Neural progenitor cell (in vitro differentiated cells): ENCODE measurements around the gene DMPK. TPM values are rescaled to one million over a fixed set of nuclear protein-coding genes. Genes with fewer than 3 reads are reported as not detected.
A peak's percentile ranks its signal among the peaks of the same experiment; 100 is the strongest.

Source experiments
- DNase-seq: peaks from one replicate; pipeline ENCODE4 v3.0.0-alpha.2; 2016; ENCODE audit warnings: low spot score
- H2AFZ ChIP-seq: fragments of 200-600 bp; sonication (generic); replicated peaks from 2 replicates; pipeline ENCODE4 v1.6.1; 2016; ENCODE audit warnings: antibody characterized with exemption
- H3F3A ChIP-seq: fragments of 200-600 bp; sonication (generic); 2 replicates; pipeline ENCODE4 v1.6.1; 2016; ENCODE audit warnings: antibody characterized with exemption, low read depth
- H3K27ac ChIP-seq: fragments of 200-600 bp; sonication (generic); 2 replicates; pipeline ENCODE4 v1.5.1; 2016; ENCODE audit warnings: mild to moderate bottlenecking
- H3K27me3 ChIP-seq: fragments of 200-600 bp; sonication (generic); 2 replicates; pipeline ENCODE4 v1.6.1; 2016; ENCODE audit warnings: mild to moderate bottlenecking, moderate library complexity
- H3K36me3 ChIP-seq: fragments of 200-600 bp; sonication (generic); 2 replicates; pipeline ENCODE4 v1.5.1; 2016
- H3K4me1 ChIP-seq: fragments of 200-600 bp; sonication (generic); 2 replicates; pipeline ENCODE4 v1.6.1; 2016; ENCODE audit warnings: mixed run types
- H3K4me2 ChIP-seq: fragments of 200-600 bp; sonication (generic); 2 replicates; pipeline ENCODE4 v1.6.1; 2016
- H3K4me3 ChIP-seq: fragments of 200-600 bp; sonication (generic); 2 replicates; pipeline ENCODE4 v1.5.1; 2016
- H3K79me2 ChIP-seq: fragments of 200-600 bp; sonication (generic); 2 replicates; pipeline ENCODE4 v1.6.1; 2016; ENCODE audit warnings: low read depth
- H3K9ac ChIP-seq: fragments of 200-600 bp; sonication (generic); 2 replicates; pipeline ENCODE4 v1.6.1; 2016
- H3K9me3 ChIP-seq: fragments of 200-600 bp; sonication (generic); 2 replicates; pipeline ENCODE4 v1.5.1; 2016; ENCODE audit warnings: low read depth
- H4K20me1 ChIP-seq: fragments of 200-600 bp; sonication (generic); 2 replicates; pipeline ENCODE4 v1.6.1; 2016; ENCODE audit warnings: low read depth
- H3K27ac Mint-ChIP-seq: 3 replicates; pipeline ENCODE4 v1.8.0; 2021; ENCODE audit warnings: mixed read lengths
- H3K27me3 Mint-ChIP-seq: 2 replicates; pipeline ENCODE4 v1.8.0; 2022; ENCODE audit warnings: low read depth, mild to moderate bottlenecking, inconsistent platforms, moderate library complexity, mixed read lengths; ENCODE audit not compliant: insufficient read depth
- H3K36me3 Mint-ChIP-seq: 3 replicates; pipeline ENCODE4 v1.8.0; 2021; ENCODE audit warnings: mixed read lengths
- H3K4me1 Mint-ChIP-seq: 3 replicates; pipeline ENCODE4 v1.8.0; 2021; ENCODE audit warnings: mixed read lengths
- H3K4me3 Mint-ChIP-seq: 3 replicates; pipeline ENCODE4 v1.8.0; 2021; ENCODE audit warnings: mild to moderate bottlenecking, moderate library complexity, mixed read lengths
- H3K9me3 Mint-ChIP-seq: 3 replicates; pipeline ENCODE4 v1.8.0; 2020; ENCODE audit warnings: mixed read lengths
- EZH2 ChIP-seq: fragments of 200-600 bp; sonication (generic); IDR thresholded peaks from 2 replicates; pipeline ENCODE4 v1.6.1; 2017; ENCODE audit warnings: antibody characterized with exemption, mild to moderate bottlenecking, moderate library complexity
- EZH2phosphoT487 ChIP-seq: fragments of 200-600 bp; sonication (generic); IDR thresholded peaks from 2 replicates; pipeline ENCODE4 v1.6.1; 2017; ENCODE audit warnings: antibody characterized with exemption
- total RNA-seq: library from RNA; depleted of rRNA; stranded (reverse); fragments of >200 nt; gene quantifications from 2 replicates; pipeline ENCODE4 v1.2.3, GENCODE V29; 2015; ENCODE audit warnings: low replicate concordance
- TF ChIP-seq, protein P1 (sequence below): fragments of 200-600 bp; sonication (generic); IDR thresholded peaks from 2 replicates; pipeline ENCODE4 v1.5.1; 2017; ENCODE audit warnings: antibody characterized with exemption, mild to moderate bottlenecking

The DMPK gene
- total RNA-seq, 1 donor from 2014 or later: 5.5 TPM

DNA sequence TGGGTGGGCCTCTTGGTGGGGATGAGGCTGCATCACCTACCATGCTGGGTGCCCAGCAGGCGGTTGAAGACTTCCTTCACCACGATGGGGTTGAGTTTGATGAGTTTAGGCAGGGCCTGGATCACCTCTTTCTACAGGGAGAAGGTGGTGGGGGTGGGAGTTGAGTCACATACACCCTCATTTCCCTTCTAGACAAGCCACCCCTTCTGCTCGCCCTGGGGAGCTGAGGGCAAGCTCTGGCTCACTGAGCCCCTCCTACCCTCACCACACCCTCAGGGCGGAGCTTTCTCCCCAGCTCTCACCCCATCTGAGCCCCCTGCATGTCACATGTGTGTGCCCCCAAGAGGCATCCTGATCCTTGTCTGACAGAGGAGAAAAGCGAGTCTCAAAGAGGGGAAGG lies 40.4 kb upstream of the DMPK start:
- no peak for DNase-seq
- TF ChIP-seq, protein P1, sequence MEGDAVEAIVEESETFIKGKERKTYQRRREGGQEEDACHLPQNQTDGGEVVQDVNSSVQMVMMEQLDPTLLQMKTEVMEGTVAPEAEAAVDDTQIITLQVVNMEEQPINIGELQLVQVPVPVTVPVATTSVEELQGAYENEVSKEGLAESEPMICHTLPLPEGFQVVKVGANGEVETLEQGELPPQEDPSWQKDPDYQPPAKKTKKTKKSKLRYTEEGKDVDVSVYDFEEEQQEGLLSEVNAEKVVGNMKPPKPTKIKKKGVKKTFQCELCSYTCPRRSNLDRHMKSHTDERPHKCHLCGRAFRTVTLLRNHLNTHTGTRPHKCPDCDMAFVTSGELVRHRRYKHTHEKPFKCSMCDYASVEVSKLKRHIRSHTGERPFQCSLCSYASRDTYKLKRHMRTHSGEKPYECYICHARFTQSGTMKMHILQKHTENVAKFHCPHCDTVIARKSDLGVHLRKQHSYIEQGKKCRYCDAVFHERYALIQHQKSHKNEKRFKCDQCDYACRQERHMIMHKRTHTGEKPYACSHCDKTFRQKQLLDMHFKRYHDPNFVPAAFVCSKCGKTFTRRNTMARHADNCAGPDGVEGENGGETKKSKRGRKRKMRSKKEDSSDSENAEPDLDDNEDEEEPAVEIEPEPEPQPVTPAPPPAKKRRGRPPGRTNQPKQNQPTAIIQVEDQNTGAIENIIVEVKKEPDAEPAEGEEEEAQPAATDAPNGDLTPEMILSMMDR: no peak
- TF ChIP-seq EZH2phosphoT487 (no peak), EZH2 (no peak)
- H3K9ac ChIP-seq: no peak overlapping the region
- no peaks in the 10 kb centered on the region for H3K36me3 ChIP-seq
- H3K27me3 Mint-ChIP-seq: peaks cover 6% of the 10 kb centered on the region
- no peak overlapping the region for H3K27ac Mint-ChIP-seq
- H2AFZ ChIP-seq: no peak overlapping the region
- H3K4me2 ChIP-seq: no peak overlapping the region
- H3K9me3 ChIP-seq: no peaks in the 10 kb centered on the region
- peaks cover 8% of the 10 kb centered on the region for H3F3A ChIP-seq
- H3K4me1 ChIP-seq: peaks cover 6% of the 10 kb centered on the region
- no peak overlapping the region for H3K27ac ChIP-seq
- H4K20me1 ChIP-seq: peaks cover 6% of the 10 kb centered on the region
- no peaks in the 10 kb centered on the region for H3K9me3 Mint-ChIP-seq
- no peaks in the 10 kb centered on the region for H3K79me2 ChIP-seq
- peaks cover 4% of the 10 kb centered on the region for H3K4me1 Mint-ChIP-seq
- no peak overlapping the region for H3K4me3 ChIP-seq
- no peaks in the 10 kb centered on the region for H3K27me3 ChIP-seq
- peaks cover 12% of the 10 kb centered on the region for H3K36me3 Mint-ChIP-seq
- H3K4me3 Mint-ChIP-seq: no peak overlapping the region

DNA sequence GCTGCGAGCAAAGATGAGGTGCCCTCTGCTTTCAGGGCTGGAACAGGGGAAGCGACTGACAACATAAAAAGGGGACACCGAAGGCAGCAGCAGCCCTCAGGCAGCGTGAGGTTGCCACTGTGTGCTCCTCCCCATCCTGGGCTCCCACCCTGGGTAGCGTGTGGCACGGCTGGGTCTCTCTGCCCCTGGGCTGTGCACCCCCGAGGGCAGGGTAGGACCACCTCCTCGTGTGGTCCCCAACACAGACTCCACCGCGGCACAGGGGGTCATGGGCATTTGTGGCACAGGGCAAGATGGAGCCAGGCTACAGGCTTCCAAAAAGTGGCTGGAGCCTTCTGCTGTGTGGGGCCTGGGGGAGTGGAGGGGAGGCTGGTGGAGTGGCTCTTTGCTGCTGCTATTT lies 39.3 kb upstream of the DMPK start:
- H2AFZ ChIP-seq: no peak overlapping the region
- peaks cover 12% of the 10 kb centered on the region for H3K36me3 Mint-ChIP-seq
- H3F3A ChIP-seq: peaks cover 18% of the 10 kb centered on the region
- H3K27me3 Mint-ChIP-seq: peaks cover 6% of the 10 kb centered on the region
- TF ChIP-seq EZH2: no peak
- no peak for TF ChIP-seq EZH2phosphoT487
- TF ChIP-seq, protein P1: no peak
- no peak overlapping the region for H3K4me3 ChIP-seq
- peak overlapping the region; percentile 53 for H3K4me3 Mint-ChIP-seq
- no peak overlapping the region for H3K9ac ChIP-seq
- no peaks in the 10 kb centered on the region for H3K36me3 ChIP-seq
- DNase-seq: no peak
- H3K4me1 ChIP-seq: peaks cover 15% of the 10 kb centered on the region
- peaks cover 9% of the 10 kb centered on the region for H4K20me1 ChIP-seq
- H3K4me2 ChIP-seq: no peak overlapping the region
- H3K79me2 ChIP-seq: no peaks in the 10 kb centered on the region
- H3K9me3 ChIP-seq: no peaks in the 10 kb centered on the region
- peak overlapping the region; percentile 17 for H3K27ac Mint-ChIP-seq
- peaks cover 13% of the 10 kb centered on the region for H3K4me1 Mint-ChIP-seq
- H3K27me3 ChIP-seq: no peaks in the 10 kb centered on the region
- H3K9me3 Mint-ChIP-seq: no peaks in the 10 kb centered on the region
- H3K27ac ChIP-seq: no peak overlapping the region

DNA sequence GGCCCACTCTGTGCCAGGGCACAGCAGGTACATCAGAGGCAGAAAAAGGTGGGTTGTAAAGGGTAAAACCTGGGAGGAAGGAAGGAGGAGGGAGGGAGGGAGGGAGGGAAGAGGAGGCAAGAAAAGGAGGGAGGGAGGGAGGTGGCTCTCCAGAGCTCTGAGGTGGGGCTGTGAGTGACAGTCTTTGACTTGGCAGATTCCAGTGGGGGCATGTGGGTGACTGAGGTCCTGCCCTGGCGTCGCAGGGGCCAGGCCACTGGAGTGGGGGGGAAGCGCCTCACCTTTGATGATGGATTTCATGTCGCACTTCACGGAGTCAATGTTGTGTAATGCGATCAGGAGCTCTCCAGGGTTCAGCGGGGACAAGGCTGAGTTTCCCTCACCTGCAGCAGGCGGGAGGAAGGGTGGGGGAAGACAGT lies 38.8 kb upstream of the DMPK start:
- H3K27ac Mint-ChIP-seq: peak overlapping the region; percentile 17

More for the DNA sequence above, 38.8 kb upstream of the DMPK start:
- TF ChIP-seq, protein P1: no peak
- no peak for TF ChIP-seq EZH2phosphoT487
- TF ChIP-seq EZH2: no peak
- peaks cover 5% of the 10 kb centered on the region for H3K27me3 Mint-ChIP-seq
- Histone ChIP-seq H3K9ac (no peak overlapping the region), H2AFZ (no peak overlapping the region), H3K4me1 (peaks cover 19% of the 10 kb centered on the region), H3F3A (peaks cover 22% of the 10 kb centered on the region), H4K20me1 (peaks cover 9% of the 10 kb centered on the region), H3K79me2 (no peaks in the 10 kb centered on the region), H3K4me3 (no peak overlapping the region), H3K27me3 (no peaks in the 10 kb centered on the region), H3K36me3 (no peaks in the 10 kb centered on the region), H3K27ac (no peak overlapping the region), H3K9me3 (no peaks in the 10 kb centered on the region), H3K4me2 (no peak overlapping the region)
- H3K4me1 Mint-ChIP-seq: peaks cover 13% of the 10 kb centered on the region
- H3K4me3 Mint-ChIP-seq: peak overlapping the region; percentile 53
- peaks cover 12% of the 10 kb centered on the region for H3K36me3 Mint-ChIP-seq
- no peaks in the 10 kb centered on the region for H3K9me3 Mint-ChIP-seq
- no peak for DNase-seq
